Bronchial epithelial cell (primary cell): Measurements from ENCODE around the gene CRADD. TPM values are rescaled to one million over a fixed set of nuclear protein-coding genes. Genes with fewer than 3 reads are reported as not detected.

Source experiments
- DNase-seq: peaks from one replicate; pipeline ENCODE4 v3.0.0-alpha.2; 2010; ENCODE audit warnings: low read depth
- FAIRE-seq: peaks from 2 replicates; lab custom pipeline; 2011; peaks lifted over from hg19 to GRCh38; lab: Jason Lieb, UNC
- H3K27me3 ChIP-seq: 2 replicates; pipeline ENCODE4 v1.5.1; 2011; ENCODE audit warnings: low read length; ENCODE audit not compliant: control insufficient read depth, insufficient read depth
- H3K36me3 ChIP-seq: 2 replicates; pipeline ENCODE4 v1.5.1; 2011; ENCODE audit warnings: low read length; ENCODE audit not compliant: control insufficient read depth, insufficient read depth
- H3K4me3 ChIP-seq: 2 replicates; pipeline ENCODE4 v1.5.1; 2011; ENCODE audit warnings: mild to moderate bottlenecking, low read depth, low read length, control low read depth
- CTCF ChIP-seq: IDR thresholded peaks from 2 replicates; pipeline ENCODE4 v1.5.1; 2011; ENCODE audit warnings: mild to moderate bottlenecking, moderate library complexity, low read length, control low read depth, inconsistent platforms; ENCODE audit not compliant: insufficient read depth, severe bottlenecking
- total RNA-seq: library from RNA; depleted of rRNA; stranded (reverse); fragments of >200 nt; gene quantifications from 2 replicates; pipeline ENCODE4 v1.2.1, GENCODE V29; 2014

CRADD gene
- total RNA-seq, 1 donor from 2014 or later, result 11.8 TPM

GRCh38 chr12:93729934-93730333, 52.8 kb downstream of the CRADD start:
- Histone ChIP-seq H3K27me3 (no peaks in the 10 kb centered on the region), H3K36me3 (no peaks in the 10 kb centered on the region), H3K4me3 (no peak overlapping the region)
- DNase-seq, result no peak
- TF ChIP-seq CTCF, result no peak
- no peak for FAIRE-seq

GRCh38 chr12:93733358-93733757, 56.2 kb downstream of the CRADD start:
- peak; percentile 50 for DNase-seq
- no peak for TF ChIP-seq CTCF

GRCh38 chr12:93733928-93734327, 56.8 kb downstream of the CRADD start:
- no peak for TF ChIP-seq CTCF
- DNase-seq, result no peak
- H3K36me3 ChIP-seq, result no peaks in the 10 kb centered on the region
- no peak overlapping the region for H3K4me3 ChIP-seq
- H3K27me3 ChIP-seq, result no peaks in the 10 kb centered on the region
- no peak for FAIRE-seq

More at GRCh38 chr12:93733358-93733757, 56.2 kb downstream of the CRADD start:
- H3K27me3 ChIP-seq, result no peaks in the 10 kb centered on the region
- no peak for FAIRE-seq
- no peak overlapping the region for H3K4me3 ChIP-seq
- no peaks in the 10 kb centered on the region for H3K36me3 ChIP-seq

- no peaks in the 10 kb centered on the region for H3K36me3 ChIP-seq
- H3K4me3 ChIP-seq, result no peak overlapping the region
- FAIRE-seq (no peak), DNase-seq (no peak)
- no peak for TF ChIP-seq CTCF
- H3K27me3 ChIP-seq, result no peaks in the 10 kb centered on the region
Observed at GRCh38 chr12:93734784-93735183, 57.6 kb downstream of the CRADD start.

- FAIRE-seq (no peak), DNase-seq (no peak)
- Histone ChIP-seq H3K36me3 (no peaks in the 10 kb centered on the region), H3K4me3 (no peak overlapping the region), H3K27me3 (no peaks in the 10 kb centered on the region)
- TF ChIP-seq CTCF, result no peak
Observed at GRCh38 chr12:93736640-93737178, 59.5 kb downstream of the CRADD start.
